Ovary (tissue), 3 donors: ENCODE measurements around the gene C9orf78.

Source experiments
- CTCF ChIP-seq, 3 donors: fragments of 450-650 bp in 2 of 3; fragments of 200-600 bp in 1 of 3; IDR thresholded peaks; one replicate each; pipeline versions ENCODE4 v1.5.1 to v1.8.0; 2016 to 2022; ENCODE audit warnings: antibody characterized with exemption in 3 of 3, mild to moderate bottlenecking in 1 of 3
- EP300 ChIP-seq: sonication (generic); formaldehyde crosslinking; IDR thresholded peaks from one replicate; pipeline ENCODE4 v1.6.1; 2017; ENCODE audit warnings: antibody characterized with exemption
- POLR2A ChIP-seq: fragments of 450-650 bp; IDR thresholded peaks from one replicate; pipeline ENCODE4 v1.6.1; 2017; ENCODE audit warnings: antibody characterized with exemption, mild to moderate bottlenecking, moderate library complexity
- donor health status: DM: no; HTN: no; CAD: no.

- TF ChIP-seq CTCF (IDR thresholded peaks at IDR 0.05) (no peak), POLR2A (no peak), EP300 (no peak)
Observed at GRCh38 chr9:129852579-129852978, 17.5 kb upstream of the C9orf78 start.
